Skeletal muscle tissue (tissue), 4 donors: ENCODE measurements around the gene ZNF254. TPM values are rescaled to one million over a fixed set of nuclear protein-coding genes. Genes with fewer than 3 reads are reported as not detected.
"Not testable (repeated sequence)": the region's sequence is repeated elsewhere in the genome, so short reads cannot be mapped to it uniquely, and the experiment has no call there.

Experiments
- H3K27ac ChIP-seq: one replicate; pipeline ENCODE4 v1.7.0; 2013; ENCODE audit warnings: mild to moderate bottlenecking, low read depth, low read length, inconsistent platforms
- H3K27me3 ChIP-seq, 3 donors: one replicate each; pipeline ENCODE4 v1.7.0; 2013; ENCODE audit warnings: low read length in 3 of 3; ENCODE audit not compliant: control insufficient read depth in 3 of 3, insufficient read depth in 3 of 3
- H3K36me3 ChIP-seq, 3 donors: one replicate each; pipeline ENCODE4 v1.7.0; 2013; ENCODE audit warnings: low read length in 3 of 3; ENCODE audit not compliant: control insufficient read depth in 3 of 3, insufficient read depth in 3 of 3
- H3K4me1 ChIP-seq, 3 donors: one replicate each; pipeline ENCODE4 v1.7.0; 2013; ENCODE audit warnings: low read length in 3 of 3, mild to moderate bottlenecking in 3 of 3; ENCODE audit not compliant: control insufficient read depth in 3 of 3, insufficient read depth in 3 of 3
- H3K4me3 ChIP-seq, 3 donors: one replicate each; pipeline ENCODE4 v1.7.0; 2013; ENCODE audit warnings: low read length in 3 of 3
- H3K9ac ChIP-seq, 3 donors: one replicate each; pipeline ENCODE4 v1.7.0; 2013; ENCODE audit warnings: low read length in 3 of 3, mild to moderate bottlenecking in 3 of 3, moderate library complexity in 2 of 3, low read depth in 1 of 3
- H3K9me3 ChIP-seq, 3 donors: one replicate each; pipeline ENCODE4 v1.7.0; 2013; ENCODE audit warnings: low read length in 3 of 3; ENCODE audit not compliant: control insufficient read depth in 3 of 3
- total RNA-seq: library from RNA; depleted of rRNA; stranded (reverse); fragments of >200 nt; gene quantifications from one replicate; pipeline ENCODE4 v1.2.3, GENCODE V29; 2014
- donor health status: Osteomylitis.

The ZNF254 gene
- 24.0 TPM for total RNA-seq

DNA sequence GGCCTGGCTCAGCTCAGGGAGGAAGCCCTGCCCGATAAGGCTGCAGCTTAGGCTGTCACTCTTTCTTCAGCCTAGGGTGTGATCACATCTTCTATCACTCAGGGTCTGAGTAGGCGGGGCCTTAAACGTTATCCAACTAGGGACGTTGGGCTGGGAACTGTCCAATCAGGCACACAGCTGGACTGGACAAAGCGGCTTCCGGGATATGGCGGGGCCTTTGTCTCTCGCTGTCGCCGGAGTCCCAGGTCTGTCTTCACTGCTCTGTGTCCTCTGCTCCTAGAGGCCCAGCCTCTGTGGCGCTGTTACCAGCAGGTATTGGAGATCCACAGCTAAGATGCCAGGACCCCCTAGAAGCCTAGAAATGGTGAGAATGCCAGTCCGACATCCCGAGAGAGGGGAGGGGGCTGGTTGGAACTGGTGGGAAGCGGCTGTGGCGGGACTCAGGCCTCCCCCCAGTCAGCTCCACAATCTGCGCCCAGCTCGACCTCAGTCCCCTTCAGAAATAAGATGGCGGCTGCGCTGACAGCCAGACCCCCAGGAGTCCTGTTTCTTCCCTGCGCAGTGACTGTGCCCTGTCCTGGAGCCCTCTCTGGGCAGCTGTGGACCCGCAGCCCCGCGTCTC lies at the start of gene ZNF254:
Gene ZNF254 (plus strand): TSS at position 214 of the 622 bp plus-strand sequence. CDS start 121 bp downstream, at position 335.
- Histone ChIP-seq H3K9ac (peak within 1 kb of the TSS; percentile 84 to 97 (median 95)), H3K4me1 (no peaks in the 10 kb centered on the region), H3K27me3 (no peaks in the 10 kb centered on the region), H3K27ac (peak within 1 kb of the TSS; percentile 84), H3K4me3 (peak within 1 kb of the TSS; percentile 78 to 92 (median 91)), H3K9me3 (no peaks in the 10 kb centered on the region), H3K36me3 (peaks cover 0 to 2% (median 0%) of the 10 kb centered on the region in 3 donors)

GRCh38 chr19:24040621-24041020 lies 46.4 kb upstream of the ZNF254 start:
- Histone ChIP-seq H3K27ac (no peak overlapping the region), H3K27me3 (no peaks in the 10 kb centered on the region), H3K4me3 (no peak overlapping the region), H3K4me1 (peaks cover 0 to 5% (median 0%) of the 10 kb centered on the region in 3 donors), H3K9me3 (no peaks in the 10 kb centered on the region), H3K9ac (no peak overlapping the region), H3K36me3 (peaks cover 6 to 8% (median 6%) of the 10 kb centered on the region in 3 donors)

DNA sequence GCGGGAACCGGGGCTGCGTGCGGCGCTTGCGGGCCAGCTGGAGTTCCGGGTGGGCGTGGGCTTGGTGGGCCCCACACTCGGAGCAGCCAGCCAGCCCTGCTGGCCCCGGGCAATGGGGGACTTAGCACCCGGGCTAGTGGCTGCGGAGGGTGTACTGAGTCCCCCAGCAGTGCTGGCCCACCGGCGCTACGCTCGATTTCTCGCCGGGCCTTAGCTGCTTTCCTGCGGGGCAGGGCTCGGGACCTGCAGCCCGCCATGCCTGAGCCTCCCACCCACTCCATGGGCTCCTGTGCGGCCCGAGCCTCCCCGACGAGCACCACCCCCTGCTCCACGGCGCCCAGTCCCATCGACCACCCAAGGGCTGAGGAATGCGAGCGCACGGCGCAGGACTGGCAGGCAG lies 45.7 kb upstream of the ZNF254 start:
- H3K27me3 ChIP-seq, H3K4me3 ChIP-seq, H3K9me3 ChIP-seq, H3K9ac ChIP-seq, H3K36me3 ChIP-seq, H3K4me1 ChIP-seq, H3K27ac ChIP-seq: not testable (repeated sequence)

- H3K9ac ChIP-seq = no peak overlapping the region
- H3K9me3 ChIP-seq = no peaks in the 10 kb centered on the region
- H3K36me3 ChIP-seq = peaks cover 30 to 35% (median 31%) of the 10 kb centered on the region in 3 donors
- no peak overlapping the region for H3K27ac ChIP-seq
- no peaks in the 10 kb centered on the region for H3K4me1 ChIP-seq
- no peaks in the 10 kb centered on the region for H3K27me3 ChIP-seq
- H3K4me3 ChIP-seq = no peak overlapping the region
These were observed 40.4 kb upstream of the ZNF254 start for GRCh38 chr19:24046550-24046949.

DNA sequence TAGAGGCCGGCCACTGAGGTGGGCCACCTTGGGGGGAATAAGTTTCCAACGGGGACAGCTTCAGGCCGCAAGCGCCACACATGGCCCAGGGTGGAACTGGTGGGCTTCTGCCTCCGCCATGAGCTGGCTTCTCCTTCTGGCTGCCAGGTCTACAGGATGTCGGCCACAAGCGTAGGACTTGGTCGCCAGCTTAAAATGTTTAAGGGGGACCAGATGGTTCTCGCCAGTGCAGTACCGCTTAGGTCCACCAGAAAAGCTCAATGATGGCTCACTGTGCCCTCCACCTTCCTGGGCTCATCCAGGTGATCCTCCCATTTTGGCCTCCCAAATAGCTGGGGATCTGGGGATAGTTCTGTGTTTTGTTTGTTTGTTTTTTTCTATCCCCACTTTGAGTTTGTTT lies 38.7 kb upstream of the ZNF254 start:
- Histone ChIP-seq H3K4me1 (no peaks in the 10 kb centered on the region), H3K9ac (no peak overlapping the region), H3K4me3 (no peak overlapping the region), H3K27ac (no peak overlapping the region), H3K36me3 (peaks cover 42 to 47% (median 44%) of the 10 kb centered on the region in 3 donors), H3K9me3 (no peaks in the 10 kb centered on the region), H3K27me3 (no peaks in the 10 kb centered on the region)

DNA sequence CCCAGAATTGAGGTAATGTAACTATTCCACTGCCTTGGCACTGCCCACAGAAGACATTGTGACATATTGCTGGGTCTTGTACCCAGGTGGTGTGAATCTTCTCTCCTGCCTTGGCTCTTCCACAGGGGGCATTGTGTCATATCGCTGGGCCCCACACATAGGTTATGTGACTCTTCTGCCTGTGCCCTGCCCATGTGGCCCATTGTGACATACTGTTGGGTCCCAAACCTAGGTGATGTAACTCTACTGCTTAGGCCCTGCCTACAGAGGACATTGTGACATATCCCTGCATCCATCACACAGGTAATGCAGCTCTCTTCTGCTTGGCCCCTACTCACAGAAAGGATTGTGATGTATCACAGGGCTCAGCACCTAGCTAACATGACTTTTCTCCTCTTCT lies 37.5 kb upstream of the ZNF254 start:
- no peak overlapping the region for H3K4me3 ChIP-seq
- no peak overlapping the region for H3K9ac ChIP-seq
- no peaks in the 10 kb centered on the region for H3K9me3 ChIP-seq
- H3K27me3 ChIP-seq = no peaks in the 10 kb centered on the region
- no peaks in the 10 kb centered on the region for H3K4me1 ChIP-seq
- H3K27ac ChIP-seq = no peak overlapping the region
- H3K36me3 ChIP-seq = peaks cover 47 to 53% (median 50%) of the 10 kb centered on the region in 3 donors

GRCh38 chr19:24051516-24051915 lies 35.5 kb upstream of the ZNF254 start:
- no peak overlapping the region for H3K27ac ChIP-seq
- no peak overlapping the region for H3K9ac ChIP-seq
- H3K4me1 ChIP-seq = no peaks in the 10 kb centered on the region
- no peaks in the 10 kb centered on the region for H3K9me3 ChIP-seq
- no peaks in the 10 kb centered on the region for H3K27me3 ChIP-seq
- peaks cover 50 to 63% (median 55%) of the 10 kb centered on the region in 3 donors for H3K36me3 ChIP-seq
- H3K4me3 ChIP-seq = no peak overlapping the region

DNA sequence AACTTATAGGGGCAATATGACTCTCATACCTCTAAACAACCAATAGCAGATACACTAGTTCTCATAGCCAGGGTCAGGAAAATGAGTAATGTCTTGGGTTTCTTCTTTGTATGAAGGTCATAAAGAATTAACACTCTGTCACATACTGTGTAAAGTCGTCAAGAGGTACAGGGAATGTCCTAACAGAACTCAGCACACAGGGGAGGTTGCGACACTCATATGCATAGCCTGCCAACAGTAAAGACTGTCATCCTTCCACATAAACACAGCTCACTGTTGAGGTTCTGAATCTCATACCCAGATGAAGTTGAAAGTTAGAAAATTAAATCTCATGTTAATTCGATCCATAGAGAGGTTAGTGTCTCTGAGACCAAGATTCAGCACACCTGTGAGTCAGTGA lies 34.2 kb upstream of the ZNF254 start:
- no peaks in the 10 kb centered on the region for H3K4me1 ChIP-seq
- no peaks in the 10 kb centered on the region for H3K27me3 ChIP-seq
- H3K9ac ChIP-seq = no peak overlapping the region
- H3K27ac ChIP-seq = no peak overlapping the region
- H3K36me3 ChIP-seq = peaks cover 52 to 66% (median 60%) of the 10 kb centered on the region in 3 donors
- no peaks in the 10 kb centered on the region for H3K9me3 ChIP-seq
- H3K4me3 ChIP-seq = no peak overlapping the region

GRCh38 chr19:24053601-24054000 lies 33.4 kb upstream of the ZNF254 start:
- Histone ChIP-seq H3K4me1 (no peaks in the 10 kb centered on the region), H3K9me3 (no peaks in the 10 kb centered on the region), H3K9ac (no peak overlapping the region), H3K4me3 (no peak overlapping the region), H3K36me3 (peaks cover 52 to 61% (median 58%) of the 10 kb centered on the region in 3 donors), H3K27me3 (no peaks in the 10 kb centered on the region), H3K27ac (no peak overlapping the region)

DNA sequence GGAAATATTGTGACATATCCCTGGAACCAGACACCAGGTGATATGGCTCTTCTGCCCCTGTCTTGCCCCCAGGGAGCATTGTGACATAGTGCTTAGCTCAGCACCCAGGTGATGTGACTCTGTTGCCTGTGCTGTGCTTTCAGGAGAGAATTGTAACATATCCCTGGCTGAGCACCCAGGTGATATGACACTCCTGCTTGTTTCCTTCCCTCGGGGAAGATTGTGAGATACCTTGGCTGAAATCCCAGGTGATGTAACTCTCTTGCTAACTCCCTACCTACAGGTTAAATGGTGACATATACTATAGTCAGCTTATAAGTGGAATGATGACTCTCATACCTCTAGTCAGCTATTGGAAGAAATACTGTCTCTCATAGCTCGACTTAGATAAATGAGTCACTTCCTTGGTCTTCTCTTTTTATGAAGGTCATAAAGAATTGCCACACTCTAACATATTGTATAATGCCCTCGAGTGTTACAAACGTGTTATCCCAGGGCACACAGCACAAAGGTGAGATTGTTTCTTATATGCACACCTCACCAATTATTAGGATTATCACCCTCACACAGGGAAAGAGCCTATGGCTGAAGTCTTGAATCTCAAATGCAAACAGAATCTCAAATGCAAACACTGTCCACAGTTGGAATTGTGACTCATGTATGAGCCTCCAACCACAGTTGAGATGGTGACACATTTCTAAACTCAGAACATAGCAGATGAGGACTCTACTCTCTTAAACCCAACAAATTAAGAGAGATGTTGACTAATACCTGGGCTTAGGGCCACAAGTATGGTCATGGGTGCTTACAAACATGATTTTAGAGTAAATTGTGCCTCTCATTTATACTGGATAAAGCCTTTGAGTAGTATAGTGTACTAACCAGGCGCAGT lies 32.7 kb upstream of the ZNF254 start:
- H3K4me1 ChIP-seq = no peaks in the 10 kb centered on the region
- H3K36me3 ChIP-seq = peaks cover 58 to 63% (median 61%) of the 10 kb centered on the region in 3 donors
- no peaks in the 10 kb centered on the region for H3K9me3 ChIP-seq
- H3K27ac ChIP-seq = no peak overlapping the region
- H3K9ac ChIP-seq = no peak overlapping the region
- H3K4me3 ChIP-seq = no peak overlapping the region
- H3K27me3 ChIP-seq = no peaks in the 10 kb centered on the region
